ENCODE data around the gene BYSL.

Gene BYSL

GRCh38 chr6:41954668-41955067 lies 33.4 kb downstream of the BYSL start:
- no peak overlapping the region for H2BK120ac ChIP-seq (ENCODE audit: low read depth, low read length)
- no peaks in the 10 kb centered on the region for H3K79me1 ChIP-seq (ENCODE audit: low read length)
- H3K56ac ChIP-seq (ENCODE audit: low read length), result no peak overlapping the region
- H2AK5ac ChIP-seq (ENCODE audit: low read length), result no peak overlapping the region
- no peaks in the 10 kb centered on the region for H3K79me2 ChIP-seq (ENCODE audit: control insufficient read depth, insufficient read depth, low read length)
- no peak overlapping the region for H4K8ac ChIP-seq (ENCODE audit: low read depth, low read length)
- H4K5ac ChIP-seq (ENCODE audit: low read length), result no peak overlapping the region
- no peak overlapping the region for H2BK5ac ChIP-seq (ENCODE audit: low read length)
- no peaks in the 10 kb centered on the region for H3K27me3 ChIP-seq (ENCODE audit: insufficient read depth, low read length, poor library complexity)
- H2BK15ac ChIP-seq (replicated peaks; ENCODE audit: low read depth), result no peak overlapping the region
- H3K4ac ChIP-seq (ENCODE audit: low read depth, low read length), result no peak overlapping the region
- DNase-seq, result no peak
- H3K27ac ChIP-seq (ENCODE audit: low read depth, low read length), result no peak overlapping the region
- no peaks in the 10 kb centered on the region for H3K4me1 ChIP-seq (ENCODE audit: control insufficient read depth, low read depth, low read length)
- no CpG with 5 or more reads among the region's 2 CpGs for WGBS (ENCODE audit: extremely low coverage, insufficient coverage, low lambda C conversion rate)
- H3K36me3 ChIP-seq (ENCODE audit: control insufficient read depth, insufficient read depth, low read length), result no peaks in the 10 kb centered on the region
- H3K23ac ChIP-seq (ENCODE audit: low read length), result no peak overlapping the region
- no peak overlapping the region for H3K4me3 ChIP-seq (ENCODE audit: low read length)
- no peak overlapping the region for H3K9ac ChIP-seq (ENCODE audit: low read length)
- H3K4me2 ChIP-seq (ENCODE audit: low read length), result no peak overlapping the region
- no peak overlapping the region for H3K18ac ChIP-seq (ENCODE audit: low read length)

- no peaks in the 10 kb centered on the region for H3K27me3 ChIP-seq (ENCODE audit: insufficient read depth, low read length, poor library complexity)
- H2BK15ac ChIP-seq (replicated peaks; ENCODE audit: low read depth), result no peak overlapping the region
- no peak overlapping the region for H4K5ac ChIP-seq (ENCODE audit: low read length)
- H3K79me1 ChIP-seq (ENCODE audit: low read length), result no peaks in the 10 kb centered on the region
- no peaks in the 10 kb centered on the region for H3K79me2 ChIP-seq (ENCODE audit: control insufficient read depth, insufficient read depth, low read length)
- no peak overlapping the region for H3K4me2 ChIP-seq (ENCODE audit: low read length)
- no peak overlapping the region for H3K4ac ChIP-seq (ENCODE audit: low read depth, low read length)
- no peak overlapping the region for H3K18ac ChIP-seq (ENCODE audit: low read length)
- H3K9ac ChIP-seq (ENCODE audit: low read length), result no peak overlapping the region
- H3K56ac ChIP-seq (ENCODE audit: low read length), result no peak overlapping the region
- WGBS (ENCODE audit: extremely low coverage, insufficient coverage, low lambda C conversion rate), result no CpG with 5 or more reads among the region's 2 CpGs
- no peak overlapping the region for H2BK5ac ChIP-seq (ENCODE audit: low read length)
- no peaks in the 10 kb centered on the region for H3K36me3 ChIP-seq (ENCODE audit: control insufficient read depth, insufficient read depth, low read length)
- H3K27ac ChIP-seq (ENCODE audit: low read depth, low read length), result no peak overlapping the region
- no peaks in the 10 kb centered on the region for H3K4me1 ChIP-seq (ENCODE audit: control insufficient read depth, low read depth, low read length)
- H2AK5ac ChIP-seq (ENCODE audit: low read length), result no peak overlapping the region
- H2BK120ac ChIP-seq (ENCODE audit: low read depth, low read length), result no peak overlapping the region
- H4K8ac ChIP-seq (ENCODE audit: low read depth, low read length), result no peak overlapping the region
- no peak overlapping the region for H3K4me3 ChIP-seq (ENCODE audit: low read length)
- DNase-seq, result no peak
- H3K23ac ChIP-seq (ENCODE audit: low read length), result no peak overlapping the region
Measured at GRCh38 chr6:41955412-41955811, 34.1 kb downstream of the BYSL start.

GRCh38 chr6:41957117-41957516 lies 35.8 kb downstream of the BYSL start:
- H3K79me1 ChIP-seq (ENCODE audit: low read length), result no peaks in the 10 kb centered on the region
- no peak overlapping the region for H4K8ac ChIP-seq (ENCODE audit: low read depth, low read length)
- no peak overlapping the region for H3K18ac ChIP-seq (ENCODE audit: low read length)
- H3K4ac ChIP-seq (ENCODE audit: low read depth, low read length), result no peak overlapping the region
- WGBS (ENCODE audit: extremely low coverage, insufficient coverage, low lambda C conversion rate), result no CpG with 5 or more reads among the region's 4 CpGs
- no peak overlapping the region for H3K4me2 ChIP-seq (ENCODE audit: low read length)
- H3K27me3 ChIP-seq (ENCODE audit: insufficient read depth, low read length, poor library complexity), result no peaks in the 10 kb centered on the region
- H3K4me1 ChIP-seq (ENCODE audit: control insufficient read depth, low read depth, low read length), result no peaks in the 10 kb centered on the region
- no peak overlapping the region for H3K9ac ChIP-seq (ENCODE audit: low read length)
- no peak overlapping the region for H4K5ac ChIP-seq (ENCODE audit: low read length)
- no peaks in the 10 kb centered on the region for H3K79me2 ChIP-seq (ENCODE audit: control insufficient read depth, insufficient read depth, low read length)
- no peak overlapping the region for H2BK120ac ChIP-seq (ENCODE audit: low read depth, low read length)
- no peak overlapping the region for H3K4me3 ChIP-seq (ENCODE audit: low read length)
- no peak overlapping the region for H3K56ac ChIP-seq (ENCODE audit: low read length)
- no peak for DNase-seq
- H2BK15ac ChIP-seq (replicated peaks; ENCODE audit: low read depth), result no peak overlapping the region
- no peak overlapping the region for H2BK5ac ChIP-seq (ENCODE audit: low read length)
- no peak overlapping the region for H2AK5ac ChIP-seq (ENCODE audit: low read length)
- H3K27ac ChIP-seq (ENCODE audit: low read depth, low read length), result no peak overlapping the region
- H3K23ac ChIP-seq (ENCODE audit: low read length), result no peak overlapping the region
- H3K36me3 ChIP-seq (ENCODE audit: control insufficient read depth, insufficient read depth, low read length), result no peaks in the 10 kb centered on the region

GRCh38 chr6:41958022-41958856 lies 36.9 kb downstream of the BYSL start:
- WGBS (ENCODE audit: extremely low coverage, insufficient coverage, low lambda C conversion rate), result no CpG with 5 or more reads among the region's 6 CpGs
- H3K9ac ChIP-seq (ENCODE audit: low read length), result no peak overlapping the region
- H4K5ac ChIP-seq (ENCODE audit: low read length), result no peak overlapping the region

GRCh38 chr6:41960028-41960427 lies 38.7 kb downstream of the BYSL start:
- H3K4me2 ChIP-seq (ENCODE audit: low read length), result no peak overlapping the region
- H4K8ac ChIP-seq (ENCODE audit: low read depth, low read length), result no peak overlapping the region
- no peaks in the 10 kb centered on the region for H3K79me1 ChIP-seq (ENCODE audit: low read length)
- no CpG with 5 or more reads among the region's 4 CpGs for WGBS (ENCODE audit: extremely low coverage, insufficient coverage, low lambda C conversion rate)
- H3K23ac ChIP-seq (ENCODE audit: low read length), result no peak overlapping the region
- no peak overlapping the region for H2BK5ac ChIP-seq (ENCODE audit: low read length)
- no peak overlapping the region for H3K18ac ChIP-seq (ENCODE audit: low read length)
- no peak overlapping the region for H3K9ac ChIP-seq (ENCODE audit: low read length)
- H3K36me3 ChIP-seq (ENCODE audit: control insufficient read depth, insufficient read depth, low read length), result no peaks in the 10 kb centered on the region
- no peaks in the 10 kb centered on the region for H3K27me3 ChIP-seq (ENCODE audit: insufficient read depth, low read length, poor library complexity)
- H3K79me2 ChIP-seq (ENCODE audit: control insufficient read depth, insufficient read depth, low read length), result no peaks in the 10 kb centered on the region
- H3K56ac ChIP-seq (ENCODE audit: low read length), result no peak overlapping the region
- no peak overlapping the region for H3K4me3 ChIP-seq (ENCODE audit: low read length)
- H2BK15ac ChIP-seq (replicated peaks; ENCODE audit: low read depth), result no peak overlapping the region
- H2BK120ac ChIP-seq (ENCODE audit: low read depth, low read length), result no peak overlapping the region
- H2AK5ac ChIP-seq (ENCODE audit: low read length), result no peak overlapping the region
- no peak for DNase-seq
- H3K27ac ChIP-seq (ENCODE audit: low read depth, low read length), result no peak overlapping the region
- H3K4ac ChIP-seq (ENCODE audit: low read depth, low read length), result no peak overlapping the region
- no peaks in the 10 kb centered on the region for H3K4me1 ChIP-seq (ENCODE audit: control insufficient read depth, low read depth, low read length)
- H4K5ac ChIP-seq (ENCODE audit: low read length), result no peak overlapping the region

More at GRCh38 chr6:41958022-41958856, 36.9 kb downstream of the BYSL start:
- Histone ChIP-seq H3K36me3 (ENCODE audit: control insufficient read depth, insufficient read depth, low read length) (no peaks in the 10 kb centered on the region), H4K8ac (ENCODE audit: low read depth, low read length) (no peak overlapping the region), H3K79me2 (ENCODE audit: control insufficient read depth, insufficient read depth, low read length) (no peaks in the 10 kb centered on the region), H3K4me2 (ENCODE audit: low read length) (no peak overlapping the region), H3K79me1 (ENCODE audit: low read length) (no peaks in the 10 kb centered on the region), H2BK15ac (replicated peaks; ENCODE audit: low read depth) (no peak overlapping the region), H3K4me1 (ENCODE audit: control insufficient read depth, low read depth, low read length) (no peaks in the 10 kb centered on the region), H3K4ac (ENCODE audit: low read depth, low read length) (no peak overlapping the region), H3K4me3 (ENCODE audit: low read length) (no peak overlapping the region), H2BK120ac (ENCODE audit: low read depth, low read length) (no peak overlapping the region), H3K56ac (ENCODE audit: low read length) (no peak overlapping the region), H3K18ac (ENCODE audit: low read length) (no peak overlapping the region), H3K27me3 (ENCODE audit: insufficient read depth, low read length, poor library complexity) (no peaks in the 10 kb centered on the region), H2BK5ac (ENCODE audit: low read length) (no peak overlapping the region), H3K23ac (ENCODE audit: low read length) (no peak overlapping the region), H3K27ac (ENCODE audit: low read depth, low read length) (no peak overlapping the region), H2AK5ac (ENCODE audit: low read length) (no peak overlapping the region)
- no peak for DNase-seq

GRCh38 chr6:41963371-41963770 lies 42.1 kb downstream of the BYSL start:
- H3K79me2 ChIP-seq (ENCODE audit: control insufficient read depth, insufficient read depth, low read length), result no peaks in the 10 kb centered on the region
- H3K56ac ChIP-seq (ENCODE audit: low read length), result no peak overlapping the region
- H2AK5ac ChIP-seq (ENCODE audit: low read length), result no peak overlapping the region
- no peak overlapping the region for H3K18ac ChIP-seq (ENCODE audit: low read length)
- H4K8ac ChIP-seq (ENCODE audit: low read depth, low read length), result no peak overlapping the region
- DNase-seq, result no peak
- H2BK120ac ChIP-seq (ENCODE audit: low read depth, low read length), result no peak overlapping the region
- H3K4me2 ChIP-seq (ENCODE audit: low read length), result no peak overlapping the region
- no peak overlapping the region for H2BK5ac ChIP-seq (ENCODE audit: low read length)
- no peak overlapping the region for H4K5ac ChIP-seq (ENCODE audit: low read length)
- no peak overlapping the region for H3K4me3 ChIP-seq (ENCODE audit: low read length)
- H3K27ac ChIP-seq (ENCODE audit: low read depth, low read length), result no peak overlapping the region
- H3K79me1 ChIP-seq (ENCODE audit: low read length), result no peaks in the 10 kb centered on the region
- no peak overlapping the region for H3K9ac ChIP-seq (ENCODE audit: low read length)
- H3K4ac ChIP-seq (ENCODE audit: low read depth, low read length), result no peak overlapping the region
- H3K4me1 ChIP-seq (ENCODE audit: control insufficient read depth, low read depth, low read length), result peaks cover 7% of the 10 kb centered on the region
- no peaks in the 10 kb centered on the region for H3K27me3 ChIP-seq (ENCODE audit: insufficient read depth, low read length, poor library complexity)
- H3K23ac ChIP-seq (ENCODE audit: low read length), result no peak overlapping the region
- no peaks in the 10 kb centered on the region for H3K36me3 ChIP-seq (ENCODE audit: control insufficient read depth, insufficient read depth, low read length)
- no CpG with 5 or more reads among the region's 1 CpG for WGBS (ENCODE audit: extremely low coverage, insufficient coverage, low lambda C conversion rate)
- no peak overlapping the region for H2BK15ac ChIP-seq (replicated peaks; ENCODE audit: low read depth)
